Neural cell (in vitro differentiated cells): Measurements from ENCODE around the gene SLC29A3. TPM values are rescaled to one million over a fixed set of nuclear protein-coding genes. Genes with fewer than 3 reads are reported as not detected.

Experiments used
- H2AFZ ChIP-seq: fragments of 200-600, 300-800 bp; sonication (generic), shearing (Covaris generic); 2 replicates; pipeline ENCODE4 v1.6.0; 2014; ENCODE audit warnings: low read depth, mild to moderate bottlenecking, antibody characterized with exemption, low read length, moderate library complexity
- H3F3A ChIP-seq: fragments of 200-600 bp; shearing (Covaris generic); 2 replicates; pipeline ENCODE4 v1.6.1; 2016; ENCODE audit warnings: mild to moderate bottlenecking, moderate library complexity, mixed read lengths, antibody characterized with exemption, low read length; ENCODE audit not compliant: insufficient read depth, poor library complexity, severe bottlenecking
- H3K27ac ChIP-seq: fragments of 200-600, 300-800 bp; sonication (generic), shearing (Covaris generic); 2 replicates; pipeline ENCODE4 v1.5.1; 2014; ENCODE audit warnings: mild to moderate bottlenecking, low read length, moderate library complexity
- H3K27me3 ChIP-seq: fragments of 300-800, 200-600 bp; sonication (generic), shearing (Covaris generic); 2 replicates; pipeline ENCODE4 v1.6.0; 2014; ENCODE audit warnings: mild to moderate bottlenecking, low read depth, low read length, moderate library complexity; ENCODE audit not compliant: insufficient read depth
- H3K36me3 ChIP-seq: fragments of 300-800, 200-600 bp; sonication (generic), shearing (Covaris generic); 2 replicates; pipeline ENCODE4 v1.5.1; 2014; ENCODE audit warnings: mild to moderate bottlenecking, antibody characterized with exemption, low read length, moderate library complexity; ENCODE audit not compliant: insufficient read depth
- H3K4me2 ChIP-seq: fragments of 300-800, 200-600 bp; sonication (generic), shearing (Covaris generic); 2 replicates; pipeline ENCODE4 v1.6.0; 2014; ENCODE audit warnings: mild to moderate bottlenecking, low read length
- H3K4me3 ChIP-seq: fragments of 300-800, 200-600 bp; sonication (generic), shearing (Covaris generic); 2 replicates; pipeline ENCODE4 v1.5.1; 2014; ENCODE audit warnings: mild to moderate bottlenecking, low read length, moderate library complexity
- H3K79me2 ChIP-seq: fragments of 200-600 bp; shearing (Covaris generic); replicated peaks from 2 replicates; pipeline ENCODE4 v1.6.0; 2014; ENCODE audit warnings: mild to moderate bottlenecking, low read length, moderate library complexity; ENCODE audit not compliant: insufficient read depth
- H3K9ac ChIP-seq: fragments of 300-800, 200-600 bp; sonication (generic), shearing (Covaris generic); 2 replicates; pipeline ENCODE4 v1.6.1; 2016; ENCODE audit warnings: mild to moderate bottlenecking, low read length, mixed read lengths
- H3K9me2 ChIP-seq: fragments of 200-600 bp; shearing (Covaris generic); 2 replicates; pipeline ENCODE4 v1.6.1; 2016; ENCODE audit warnings: mild to moderate bottlenecking, low read length, mixed read lengths; ENCODE audit not compliant: insufficient read depth
- H3K9me3 ChIP-seq: fragments of 200-600, 300-800 bp; sonication (generic), shearing (Covaris generic); 2 replicates; pipeline ENCODE4 v1.6.1; 2016; ENCODE audit warnings: mild to moderate bottlenecking, mixed run types, low read length, moderate library complexity, mixed read lengths
- H4K20me1 ChIP-seq: fragments of 200-600 bp; shearing (Covaris generic); 2 replicates; pipeline ENCODE4 v1.6.1; 2016; ENCODE audit warnings: mild to moderate bottlenecking, mixed run types; ENCODE audit not compliant: insufficient read depth
- CTCF ChIP-seq: fragments of 450-650 bp; IDR thresholded peaks from 2 replicates; pipeline ENCODE4 v1.5.1; 2014; ENCODE audit warnings: antibody characterized with exemption, mild to moderate bottlenecking, moderate library complexity; ENCODE audit not compliant: poor library complexity, severe bottlenecking
- EP300 ChIP-seq: fragments of 450-650 bp; conservative IDR thresholded peaks from 2 replicates; pipeline ENCODE4 v1.6.1; 2014; ENCODE audit warnings: antibody characterized with exemption, mild to moderate bottlenecking, moderate library complexity; ENCODE audit not compliant: poor library complexity, severe bottlenecking
- EZH2 ChIP-seq: fragments of 200-600, 300-800 bp; shearing (Covaris generic), sonication (generic); IDR thresholded peaks from 2 replicates; pipeline ENCODE4 v1.6.1; 2014; ENCODE audit warnings: antibody characterized with exemption, low read length, borderline replicate concordance, mild to moderate bottlenecking; ENCODE audit not compliant: insufficient read depth, poor library complexity, severe bottlenecking
- MXI1 ChIP-seq: fragments of 450-650 bp; conservative IDR thresholded peaks from 2 replicates; pipeline ENCODE4 v1.6.1; 2014; ENCODE audit warnings: antibody characterized with exemption, mild to moderate bottlenecking; ENCODE audit not compliant: poor library complexity, severe bottlenecking
- POLR2AphosphoS5 ChIP-seq: IDR thresholded peaks from 2 replicates; pipeline ENCODE4 v1.6.1; 2012
- RAD21 ChIP-seq: fragments of 450-650 bp; conservative IDR thresholded peaks from 2 replicates; pipeline ENCODE4 v1.6.1; 2014; ENCODE audit warnings: antibody characterized with exemption, mild to moderate bottlenecking, moderate library complexity
- REST ChIP-seq: IDR thresholded peaks from 2 replicates; pipeline ENCODE4 v1.6.1; 2012; ENCODE audit warnings: borderline replicate concordance
- SMC3 ChIP-seq: fragments of 450-650 bp; conservative IDR thresholded peaks from 2 replicates; pipeline ENCODE4 v1.6.1; 2014; ENCODE audit warnings: antibody characterized with exemption, mild to moderate bottlenecking, moderate library complexity; ENCODE audit not compliant: poor library complexity
- TAF1 ChIP-seq: IDR thresholded peaks from 2 replicates; pipeline ENCODE4 v1.6.1; 2012; ENCODE audit warnings: low read depth
- polyA plus RNA-seq: library from polyadenylated mRNA; depleted of rRNA; stranded (reverse); fragments of >200 nt; gene quantifications from 2 replicates; pipeline ENCODE4 v1.2.3, GENCODE V29; 2014

Gene SLC29A3
- polyA plus RNA-seq, 1 donor from 2014 or later, result 2.3 TPM

GRCh38 chr10:71401056-71401455 is 82.0 kb downstream of the SLC29A3 start:
- TF ChIP-seq RAD21 (no peak), CTCF (no peak), REST (no peak), EZH2 (no peak), EP300 (no peak)

DNA sequence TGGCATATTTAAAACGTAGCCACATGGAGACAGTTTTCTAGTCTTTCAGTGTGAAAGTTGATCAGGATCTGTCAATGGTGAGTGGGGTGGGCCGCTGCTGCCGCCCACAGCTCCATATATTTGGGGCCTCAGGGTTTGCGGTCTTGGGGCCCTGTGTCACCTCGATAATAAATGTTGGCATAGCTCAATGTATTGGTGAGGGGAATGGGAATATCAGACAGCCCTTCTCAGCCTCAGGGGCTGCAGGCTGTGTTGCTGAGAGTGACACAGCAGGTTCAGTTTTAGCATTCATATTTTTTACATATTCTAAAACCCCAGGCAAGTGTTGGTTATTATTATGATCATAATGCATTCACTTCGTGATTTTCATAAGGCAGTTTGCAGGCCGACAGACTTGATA is 82.9 kb downstream of the SLC29A3 start:
- no peaks in the 10 kb centered on the region for H3K36me3 ChIP-seq
- H3K9me3 ChIP-seq, result no peaks in the 10 kb centered on the region
- H3K9ac ChIP-seq, result no peak overlapping the region
- no peak overlapping the region for H2AFZ ChIP-seq
- H3K9me2 ChIP-seq, result no peaks in the 10 kb centered on the region
- H3K4me3 ChIP-seq, result no peak overlapping the region
- H3F3A ChIP-seq, result no peaks in the 10 kb centered on the region
- no peaks in the 10 kb centered on the region for H4K20me1 ChIP-seq
- H3K79me2 ChIP-seq, result no peaks in the 10 kb centered on the region
- H3K4me2 ChIP-seq, result no peak overlapping the region
- TF ChIP-seq CTCF (no peak), POLR2AphosphoS5 (no peak), TAF1 (no peak), MXI1 (no peak), EP300 (no peak), EZH2 (no peak), SMC3 (no peak), REST (no peak), RAD21 (no peak)
- H3K27me3 ChIP-seq, result peaks cover 30% of the 10 kb centered on the region
- no peak overlapping the region for H3K27ac ChIP-seq

More at GRCh38 chr10:71401056-71401455, 82.0 kb downstream of the SLC29A3 start:
- Histone ChIP-seq H3K27me3 (peaks cover 32% of the 10 kb centered on the region), H3K36me3 (no peaks in the 10 kb centered on the region), H3K9ac (no peak overlapping the region), H3K4me2 (no peak overlapping the region), H4K20me1 (no peaks in the 10 kb centered on the region), H3K4me3 (no peak overlapping the region), H2AFZ (no peak overlapping the region), H3K9me2 (no peaks in the 10 kb centered on the region), H3F3A (no peaks in the 10 kb centered on the region), H3K79me2 (no peaks in the 10 kb centered on the region), H3K9me3 (no peaks in the 10 kb centered on the region), H3K27ac (no peak overlapping the region)
